Activated CD4-positive, alpha-beta T cell treated with anti-CD3 and anti-CD28 coated beads, Interleukin-2, amount 50 U/mL, for 24 hours (primary cell): ENCODE results near the gene CD19.
"Not testable (repeated sequence)": the region's sequence is repeated elsewhere in the genome, so short reads cannot be mapped to it uniquely, and the experiment has no call there.

Source experiments
- DNase-seq, 2 donors: peaks; one replicate each; pipeline ENCODE4 v3.0.0-alpha.2; 2020; ENCODE audit warnings: low read depth in 1 of 2, low spot score in 1 of 2

CD19 gene

DNA sequence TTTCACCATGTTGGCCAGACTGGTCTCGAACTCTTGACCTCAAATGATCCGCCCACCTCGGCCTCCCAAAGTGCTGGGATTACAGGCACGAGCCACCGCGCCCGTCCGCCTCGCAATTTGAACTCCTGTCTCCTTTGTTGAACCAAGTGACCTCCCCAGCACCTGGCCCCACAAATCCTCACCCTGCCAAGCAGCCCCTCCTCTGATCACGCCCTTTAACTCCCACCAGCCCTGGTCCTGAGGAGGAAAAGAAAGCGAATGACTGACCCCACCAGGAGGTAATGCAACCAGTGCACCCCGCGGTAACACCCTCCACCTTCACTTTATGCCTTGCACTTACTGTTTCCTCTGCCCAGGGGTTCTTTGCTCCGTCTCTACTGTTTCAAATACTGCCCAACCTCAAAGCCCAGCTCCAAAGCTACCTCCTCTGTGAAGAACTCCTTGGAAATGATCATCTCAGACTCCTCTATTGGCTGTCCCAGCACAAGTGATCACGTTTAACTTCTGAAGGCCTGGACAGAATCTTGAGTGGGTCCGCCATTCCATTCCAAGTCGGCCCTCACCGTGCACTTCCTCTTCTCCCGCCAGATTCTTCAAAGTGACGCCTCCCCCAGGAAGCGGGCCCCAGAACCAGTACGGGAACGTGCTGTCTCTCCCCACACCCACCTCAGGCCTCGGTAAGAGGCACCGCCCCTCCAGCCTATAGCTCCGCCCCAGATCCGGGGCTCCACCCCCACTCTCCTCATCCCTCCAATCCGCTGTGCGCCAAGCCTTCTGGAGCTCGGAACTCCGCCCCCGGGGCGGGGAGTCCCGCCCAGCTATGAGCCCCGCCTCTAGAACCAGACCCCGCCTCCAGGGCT, 4.4 kb downstream of the CD19 start:
- DNase-seq, result peak; percentile 73 to 80

DNA sequence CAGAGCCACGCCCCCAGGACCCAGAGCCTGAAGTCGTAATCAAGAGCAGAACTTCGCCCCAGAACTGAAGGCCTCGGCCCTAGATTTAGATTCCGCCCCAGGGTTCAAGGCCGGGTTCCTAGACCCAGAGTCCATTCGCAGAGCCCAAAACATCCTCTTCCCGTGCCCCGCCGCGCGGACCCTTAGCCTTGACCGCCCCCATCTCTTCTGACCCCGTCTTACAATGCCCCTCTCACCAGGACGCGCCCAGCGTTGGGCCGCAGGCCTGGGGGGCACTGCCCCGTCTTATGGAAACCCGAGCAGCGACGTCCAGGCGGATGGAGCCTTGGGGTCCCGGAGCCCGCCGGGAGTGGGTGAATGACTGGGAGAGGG, 5.0 kb downstream of the CD19 start:
- DNase-seq, result no peak

DNA sequence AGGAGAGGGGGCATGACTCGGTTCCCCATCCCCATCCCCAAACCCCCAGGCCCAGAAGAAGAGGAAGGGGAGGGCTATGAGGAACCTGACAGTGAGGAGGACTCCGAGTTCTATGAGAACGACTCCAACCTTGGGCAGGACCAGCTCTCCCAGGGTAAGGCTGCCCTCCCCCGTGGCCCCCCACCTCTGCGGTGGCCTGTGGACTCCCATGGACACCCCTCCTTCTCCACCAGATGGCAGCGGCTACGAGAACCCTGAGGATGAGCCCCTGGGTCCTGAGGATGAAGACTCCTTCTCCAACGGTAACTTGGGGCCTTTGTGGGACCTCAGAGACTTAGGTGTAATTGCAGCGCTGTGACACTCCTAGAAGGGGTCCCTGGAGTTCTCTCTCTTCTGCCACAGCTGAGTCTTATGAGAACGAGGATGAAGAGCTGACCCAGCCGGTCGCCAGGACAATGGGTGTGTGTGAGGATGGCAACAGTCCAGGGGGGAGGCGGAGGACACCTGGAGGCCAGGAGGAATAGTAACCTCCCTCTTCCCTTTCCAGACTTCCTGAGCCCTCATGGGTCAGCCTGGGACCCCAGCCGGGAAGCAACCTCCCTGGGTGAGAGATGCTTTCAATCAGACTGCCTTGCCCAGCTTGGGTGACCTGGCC, 5.6 kb downstream of the CD19 start:
- no peak for DNase-seq

DNA sequence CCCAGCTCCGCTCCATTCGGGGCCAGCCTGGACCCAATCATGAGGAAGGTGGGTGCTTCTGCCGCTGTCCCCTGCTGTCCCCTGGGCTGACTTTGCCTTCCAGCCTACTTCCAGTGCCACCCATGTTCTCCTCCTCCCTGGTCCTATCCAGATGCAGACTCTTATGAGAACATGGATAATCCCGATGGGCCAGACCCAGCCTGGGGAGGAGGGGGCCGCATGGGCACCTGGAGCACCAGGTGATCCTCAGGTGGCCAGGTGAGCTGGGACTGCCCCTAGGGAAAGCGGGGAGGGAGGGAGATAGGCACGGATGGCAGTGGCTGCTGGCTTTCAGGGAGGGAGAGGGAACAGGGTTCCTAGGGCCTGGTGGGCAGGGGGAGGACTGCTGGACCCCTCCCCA, 7.0 kb downstream of the CD19 start:
- DNase-seq, result no peak

DNA sequence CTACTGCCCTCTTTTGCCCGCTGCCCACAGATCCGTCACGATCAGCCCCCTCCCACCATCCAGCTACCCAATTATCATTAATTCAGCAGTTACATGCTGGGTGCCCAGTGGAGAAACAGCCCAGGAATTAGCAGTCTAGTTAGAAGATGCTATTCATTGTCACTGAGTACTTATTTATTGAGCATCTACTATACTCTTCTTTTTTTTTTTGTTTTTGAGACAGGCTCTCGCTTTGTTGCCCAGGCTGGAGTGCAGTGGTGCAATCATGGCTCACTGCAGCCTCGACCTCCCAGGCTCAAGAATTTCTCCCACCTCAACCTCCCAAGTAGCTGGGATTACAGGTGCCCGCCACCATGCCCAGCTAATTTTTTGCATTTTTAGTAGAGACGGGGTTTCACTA, 8.1 kb downstream of the CD19 start:
- not testable (repeated sequence) for DNase-seq

DNA sequence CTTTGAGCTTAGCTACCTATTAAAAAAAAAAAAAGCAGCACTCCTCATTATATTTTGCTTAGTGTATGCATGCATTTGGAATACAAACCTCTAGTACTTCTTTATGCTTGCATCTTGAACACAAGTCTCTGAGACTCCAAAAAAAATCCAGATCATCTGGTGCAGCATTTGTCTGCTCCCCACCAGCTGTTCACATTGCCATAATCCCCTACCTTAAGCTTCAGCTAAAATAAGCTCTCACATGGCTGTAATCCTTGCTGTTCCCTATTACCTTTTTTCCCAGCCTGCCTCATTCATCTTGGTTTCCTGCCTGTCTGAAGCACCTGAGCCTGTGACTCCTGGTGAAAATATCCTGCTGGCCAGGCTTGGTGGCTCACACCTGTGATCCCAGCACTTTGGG, 11.5 kb downstream of the CD19 start:
- DNase-seq, result no peak

DNA sequence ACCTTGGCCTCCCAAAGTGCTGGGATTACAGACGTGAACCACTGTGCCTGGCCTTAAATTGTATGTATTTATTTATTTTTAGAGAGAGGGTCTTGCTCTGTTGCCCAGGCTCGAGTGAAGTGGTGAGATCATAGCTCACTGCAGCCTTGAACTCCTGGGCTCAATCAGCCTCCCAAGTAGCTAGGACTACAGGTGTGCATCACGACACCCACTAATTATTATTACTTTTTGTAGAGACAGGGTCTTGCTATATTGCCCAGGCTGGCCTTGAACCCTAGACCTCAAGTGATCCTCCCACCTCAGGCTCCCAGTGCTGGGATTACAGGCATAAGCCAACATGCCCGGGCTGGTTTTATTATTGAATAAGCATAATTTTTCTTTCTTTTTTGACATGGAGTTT, 14.9 kb downstream of the CD19 start:
- no peak for DNase-seq

DNA sequence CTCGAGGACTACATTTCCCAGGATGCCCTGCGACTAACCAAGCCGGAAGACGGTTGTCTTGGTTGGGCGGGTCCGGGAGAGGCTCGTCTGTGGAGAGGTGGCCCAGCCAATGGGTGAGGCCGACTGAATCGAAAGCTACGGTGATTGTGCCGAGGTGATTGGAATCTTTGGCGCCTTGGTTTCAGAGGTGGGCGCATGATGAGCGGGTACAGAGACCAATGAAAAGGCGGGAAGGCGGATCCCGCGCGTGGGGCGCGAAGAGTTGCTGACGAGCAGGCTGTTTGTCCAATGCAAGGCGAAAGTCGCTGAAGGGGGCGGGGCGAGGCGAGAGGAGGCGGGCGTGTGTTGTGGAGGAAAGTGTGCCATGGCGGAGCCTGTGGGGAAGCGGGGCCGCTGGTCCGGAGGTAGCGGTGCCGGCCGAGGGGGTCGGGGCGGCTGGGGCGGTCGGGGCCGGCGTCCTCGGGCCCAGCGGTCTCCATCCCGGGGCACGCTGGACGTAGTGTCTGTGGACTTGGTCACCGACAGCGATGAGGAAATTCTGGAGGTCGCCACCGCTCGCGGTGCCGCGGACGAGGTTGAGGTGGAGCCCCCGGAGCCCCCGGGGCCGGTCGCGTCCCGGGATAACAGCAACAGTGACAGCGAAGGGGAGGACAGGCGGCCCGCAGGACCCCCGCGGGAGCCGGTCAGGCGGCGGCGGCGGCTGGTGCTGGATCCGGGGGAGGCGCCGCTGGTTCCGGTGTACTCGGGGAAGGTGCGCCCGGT, 19.1 kb downstream of the CD19 start, which contains the start of gene NFATC2IP:
NFATC2IP (plus strand) TSS at position 290 of the 762 bp plus-strand sequence; CDS start at position 365, 75 bp downstream.
- peak; percentile 98 to 100 for DNase-seq

DNA sequence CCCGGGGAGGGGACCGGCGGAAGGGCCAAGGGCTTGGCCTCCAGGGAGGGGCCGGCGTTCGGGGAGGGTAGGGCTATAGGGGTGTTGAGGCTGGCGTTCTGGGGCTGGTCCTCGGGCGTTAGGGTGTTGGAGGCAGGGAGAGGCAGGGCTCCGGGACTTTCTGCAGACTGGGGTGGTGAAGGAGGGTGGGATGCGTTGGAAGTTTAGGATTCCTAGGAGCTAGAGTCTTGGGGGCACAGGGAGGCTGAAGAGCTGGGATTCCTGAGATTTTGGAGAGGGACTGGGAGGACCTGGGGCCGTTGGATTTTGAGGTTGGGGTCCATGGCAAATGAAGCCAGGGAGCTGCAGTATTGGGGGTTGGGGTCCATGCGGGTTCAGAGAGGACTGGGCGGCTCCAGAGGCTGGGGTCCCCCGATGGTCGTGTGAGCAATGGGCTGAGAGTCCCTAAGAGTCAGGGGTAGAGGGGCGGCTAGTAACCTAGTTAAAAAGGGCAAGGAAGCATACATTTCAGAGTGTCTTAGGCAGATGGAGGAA, 19.7 kb downstream of the CD19 start:
- DNase-seq, result no peak

DNA sequence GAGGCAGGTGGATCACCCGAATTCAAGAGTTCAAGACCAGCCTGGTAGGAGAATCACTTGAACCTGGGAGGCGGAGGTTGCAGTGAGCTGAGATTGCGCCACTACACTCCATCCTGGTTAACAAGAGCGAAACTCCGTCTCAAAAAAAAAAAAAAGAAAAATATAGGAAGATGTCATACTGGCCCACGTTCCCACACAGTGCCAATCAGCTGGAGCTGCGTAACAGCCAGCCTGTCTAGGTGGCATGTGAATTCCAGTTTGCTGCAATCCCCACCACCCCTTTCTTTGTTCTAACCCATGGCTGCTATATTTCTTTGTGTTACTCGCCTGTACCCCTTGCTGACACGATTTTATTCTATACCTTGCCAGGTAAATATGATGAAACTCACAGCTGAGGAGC, 26.4 kb downstream of the CD19 start:
- DNase-seq, result no peak

DNA sequence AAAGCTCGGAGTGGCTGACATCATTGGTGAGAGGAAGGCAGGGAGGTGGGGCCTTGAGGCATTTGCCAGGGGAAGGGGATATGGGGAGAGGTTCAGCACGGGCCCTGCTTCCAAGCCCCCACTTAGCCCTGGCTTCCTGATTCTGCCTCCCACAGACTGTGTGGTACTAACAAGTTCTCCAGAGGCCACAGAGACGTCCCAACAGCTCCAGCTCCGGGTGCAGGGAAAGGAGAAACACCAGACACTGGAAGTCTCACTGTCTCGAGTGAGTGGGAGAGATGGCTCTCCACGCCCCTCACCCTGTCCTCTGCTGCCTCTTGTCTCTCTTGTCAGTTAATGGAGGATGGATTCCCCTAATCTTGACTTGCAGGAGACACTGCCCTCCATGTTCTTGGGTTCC, 27.1 kb downstream of the CD19 start:
- DNase-seq, result no peak

DNA sequence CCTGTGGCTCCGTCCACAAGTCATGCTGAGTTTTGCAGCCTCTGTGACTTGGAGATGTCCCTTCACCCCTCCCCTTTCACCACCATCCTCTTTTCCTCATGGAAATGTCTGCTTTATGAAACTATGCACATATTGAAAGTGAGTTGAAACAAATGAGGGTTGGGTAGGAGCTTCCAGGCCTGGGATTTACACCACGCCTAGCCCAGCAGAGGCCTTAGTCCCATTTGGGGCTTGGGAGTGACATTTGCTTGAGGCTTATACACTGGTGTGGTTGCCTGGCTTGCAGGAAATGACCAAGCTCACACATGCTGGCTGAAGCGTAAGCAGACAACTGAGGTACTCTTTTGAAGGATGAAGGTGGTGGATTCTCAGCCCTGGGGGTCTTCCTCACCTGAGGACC, 32.3 kb downstream of the CD19 start:
- DNase-seq, result no peak

DNA sequence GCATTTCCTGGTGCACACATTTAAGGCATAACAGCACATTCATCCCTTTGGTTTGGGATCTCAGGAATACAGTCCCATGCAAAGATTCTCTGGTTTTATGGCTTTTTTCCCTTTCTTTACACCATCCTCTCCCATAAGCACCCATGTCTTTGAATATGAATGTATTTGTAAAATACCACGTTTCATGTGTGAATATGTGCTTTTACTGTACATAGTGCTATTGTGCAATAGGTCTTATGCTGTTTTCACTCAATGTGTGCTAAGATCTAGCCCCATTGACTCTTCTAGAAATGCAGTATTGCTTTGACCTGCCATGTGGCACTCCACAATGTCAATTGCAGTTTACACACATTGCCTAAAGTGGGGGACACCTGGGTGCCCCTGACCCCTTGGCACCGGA, 32.7 kb downstream of the CD19 start:
- DNase-seq, result no peak

DNA sequence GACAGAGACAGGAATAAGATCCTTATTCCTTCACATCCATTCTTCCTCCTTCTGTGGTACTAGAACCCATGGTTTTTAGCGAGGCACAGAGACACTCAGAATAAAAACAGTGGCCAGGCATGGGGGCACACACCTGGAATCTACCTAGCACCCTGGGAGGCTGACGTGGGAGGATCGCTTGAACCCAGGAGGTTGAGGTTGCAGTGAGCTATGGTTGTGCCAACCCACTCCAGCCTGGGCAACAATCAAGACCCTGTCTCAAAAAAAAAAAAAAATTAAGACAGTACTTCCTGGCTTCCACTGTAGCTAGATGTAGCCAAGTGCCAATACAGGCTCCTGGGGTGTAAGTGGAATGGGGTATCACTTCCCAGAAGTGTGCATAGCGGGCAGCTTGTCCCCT, 35.4 kb downstream of the CD19 start:
- DNase-seq, result no peak

DNA sequence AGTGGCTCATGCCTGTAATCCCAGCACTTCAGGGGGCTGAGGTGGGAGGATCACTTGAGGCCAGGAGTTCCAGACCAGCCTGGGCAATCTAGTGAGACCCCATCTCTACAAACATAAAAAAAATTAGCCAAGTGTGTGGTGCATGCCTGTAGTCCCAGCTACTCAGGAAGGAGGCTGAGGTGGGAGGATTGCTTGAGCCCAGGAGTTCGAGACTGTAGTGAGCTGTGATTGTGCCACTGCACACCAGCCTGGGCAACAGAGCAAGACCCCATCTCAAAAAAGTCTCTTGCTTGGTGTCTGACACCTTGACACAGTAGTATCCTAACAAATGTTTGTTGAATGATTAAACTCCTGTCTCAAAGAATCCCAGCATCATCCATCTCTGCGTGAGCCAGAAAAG, 37.9 kb downstream of the CD19 start:
- not testable (repeated sequence) for DNase-seq

DNA sequence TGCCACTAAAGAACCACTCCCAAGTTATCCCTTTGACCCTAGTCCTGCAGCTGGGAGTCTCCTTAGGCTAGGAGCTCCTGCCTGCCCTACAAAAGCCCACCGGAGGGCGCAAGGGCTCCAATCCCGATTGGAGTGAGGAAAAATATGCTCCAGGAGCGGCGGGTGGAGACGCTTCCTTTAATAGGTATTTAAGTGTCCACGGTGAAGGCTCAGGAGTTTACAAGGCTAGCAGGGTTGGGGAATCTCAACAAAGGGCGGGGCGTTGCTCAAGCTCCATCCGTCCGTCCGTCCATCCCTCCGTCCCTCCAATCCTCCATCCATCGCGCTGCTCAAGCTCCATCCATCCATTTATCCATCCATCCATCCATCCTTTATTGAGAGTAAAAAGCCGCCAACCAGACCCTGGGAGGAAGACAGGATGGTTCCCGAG, 42.3 kb downstream of the CD19 start:
- no peak for DNase-seq

DNA sequence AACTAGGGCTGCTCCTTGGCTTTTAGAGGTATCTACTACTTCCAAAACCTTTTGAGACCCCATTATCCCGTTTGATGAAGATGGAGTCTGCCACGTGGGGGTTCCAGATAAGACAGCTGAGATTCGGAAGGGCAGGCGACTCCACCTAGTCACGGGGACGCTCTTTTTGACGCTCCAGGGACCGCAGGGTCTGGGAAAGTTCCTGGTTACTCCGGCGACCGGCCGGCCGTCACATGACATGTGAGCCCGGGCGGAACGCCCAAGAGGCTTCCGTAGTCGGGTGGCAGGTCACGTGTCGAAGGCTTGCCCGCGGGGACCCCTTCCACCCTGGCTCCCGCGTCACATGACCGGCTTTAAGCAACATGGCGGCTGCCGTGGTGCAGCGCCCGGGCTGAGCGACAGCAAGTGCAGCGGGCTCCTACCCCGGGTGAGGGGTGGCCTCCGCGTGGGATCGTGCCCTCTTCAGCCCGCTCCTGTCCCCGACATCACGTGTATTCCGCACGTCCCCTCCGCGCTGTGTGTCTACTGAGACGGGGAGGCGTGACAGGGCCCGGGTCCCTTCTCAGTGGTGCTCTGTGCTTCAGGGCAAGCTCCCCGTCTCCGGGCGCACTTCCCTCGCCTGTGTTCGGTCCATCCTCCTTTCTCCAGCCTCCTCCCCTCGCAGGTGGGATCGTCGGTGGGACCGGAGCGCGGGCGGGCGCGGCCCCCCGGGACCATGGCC, 42.8 kb downstream of the CD19 start, which contains the start of gene SPNS1:
SPNS1 (plus strand) TSS at position 342 of the 721 bp plus-strand sequence; CDS start at position 716, 374 bp downstream.
- DNase-seq, result peak; percentile 79 to 93

DNA sequence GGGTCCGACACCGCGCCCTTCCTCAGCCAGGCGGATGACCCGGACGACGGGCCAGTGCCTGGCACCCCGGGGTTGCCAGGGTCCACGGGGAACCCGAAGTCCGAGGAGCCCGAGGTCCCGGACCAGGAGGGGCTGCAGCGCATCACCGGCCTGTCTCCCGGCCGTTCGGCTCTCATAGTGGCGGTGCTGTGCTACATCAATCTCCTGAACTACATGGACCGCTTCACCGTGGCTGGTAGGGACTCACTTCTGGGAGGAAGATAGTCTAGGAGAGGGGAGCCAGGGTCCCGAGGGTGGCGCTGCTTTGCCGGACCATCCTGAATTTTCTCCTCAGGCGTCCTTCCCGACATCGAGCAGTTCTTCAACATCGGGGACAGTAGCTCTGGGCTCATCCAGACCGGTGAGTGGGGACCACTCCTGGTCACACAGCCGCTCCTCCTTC, 43.4 kb downstream of the CD19 start:
- no peak for DNase-seq

DNA sequence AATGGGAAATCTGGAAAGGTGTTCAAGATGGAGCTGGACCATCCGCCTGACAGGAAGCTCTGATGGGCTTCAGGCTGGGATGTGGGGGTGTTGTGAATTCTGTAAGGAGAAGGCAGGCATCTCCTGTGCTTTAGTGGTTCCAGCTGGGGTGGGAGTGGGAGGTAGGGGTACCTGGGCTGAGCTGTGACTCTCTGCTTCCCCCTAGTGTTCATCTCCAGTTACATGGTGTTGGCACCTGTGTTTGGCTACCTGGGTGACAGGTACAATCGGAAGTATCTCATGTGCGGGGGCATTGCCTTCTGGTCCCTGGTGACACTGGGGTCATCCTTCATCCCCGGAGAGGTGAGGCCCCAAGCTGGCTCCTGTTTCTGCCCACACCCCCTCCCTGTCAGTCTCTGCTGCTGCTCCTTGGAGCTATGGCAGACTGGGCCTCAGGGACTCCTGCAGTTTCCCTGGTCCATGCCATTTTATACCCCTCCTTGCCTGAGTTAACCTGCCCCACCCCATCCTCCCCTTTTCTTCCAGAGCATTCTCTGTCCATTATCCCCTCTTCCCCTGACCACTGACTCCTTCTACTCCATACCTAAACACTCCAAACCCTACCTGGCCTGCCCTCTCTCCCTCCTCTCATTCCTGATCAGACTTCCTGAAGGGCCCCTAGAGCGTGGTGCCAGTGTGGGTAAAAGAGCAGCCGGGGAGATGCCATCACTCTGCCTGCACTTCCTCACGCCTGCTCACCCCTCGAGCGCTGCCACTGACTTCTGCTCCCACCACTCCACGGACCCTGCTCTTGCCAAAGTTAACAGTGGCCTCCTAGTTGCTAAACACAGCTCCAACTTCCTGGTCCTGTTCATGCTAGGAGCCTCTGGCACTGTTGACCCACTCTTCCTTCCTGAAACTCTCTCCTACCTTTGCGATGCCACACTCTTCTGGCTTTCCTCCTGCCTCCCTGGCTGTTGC, 46.2 kb downstream of the CD19 start:
- DNase-seq, result no peak

DNA sequence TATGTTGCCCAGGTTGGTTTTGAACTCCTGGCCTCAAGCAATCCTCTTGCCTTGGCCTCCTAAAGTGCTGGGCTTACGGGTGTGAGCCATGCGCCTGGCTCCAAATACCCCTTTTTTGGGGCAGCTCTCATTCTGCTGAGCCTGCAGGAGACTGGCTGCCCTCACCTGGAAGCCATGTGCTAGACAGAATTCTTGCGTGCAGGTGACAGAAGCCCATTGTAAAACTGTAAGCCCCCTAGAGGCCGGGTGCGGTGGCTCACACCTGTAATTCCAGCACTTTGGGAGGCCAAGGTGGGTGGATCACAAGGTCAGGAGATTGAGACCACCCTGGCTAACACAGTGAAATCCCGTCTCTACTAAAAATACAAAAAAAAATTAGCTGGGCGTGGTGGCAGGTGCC, 48.6 kb downstream of the CD19 start:
- not testable (repeated sequence) for DNase-seq
